ENCODE data around the gene GIT2. TPM values are rescaled to one million over a fixed set of nuclear protein-coding genes. Genes with fewer than 3 reads are reported as not detected.

Gene GIT2
- total and polyA plus RNA-seq, 7 donors = 10.8 to 29.7 (median 20.3) TPM

DNA sequence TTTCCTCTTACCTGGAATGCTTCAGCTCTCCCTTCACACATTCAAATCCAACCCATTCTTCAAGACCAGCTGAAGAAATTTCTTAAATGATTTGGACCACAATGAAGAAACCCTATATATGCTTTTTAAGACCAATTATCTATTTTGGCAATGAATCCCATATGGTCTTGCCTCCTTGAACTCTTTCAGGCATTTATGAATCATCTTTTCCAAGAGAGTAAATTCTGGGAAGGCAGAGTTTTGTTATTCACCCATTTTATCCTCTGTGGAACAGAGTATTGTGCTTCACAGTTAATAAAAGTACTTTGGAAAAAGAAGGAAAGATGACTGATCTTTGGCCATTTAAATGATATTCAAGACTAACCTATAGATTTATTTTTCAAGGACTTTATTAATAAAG lies 14.0 kb downstream of the GIT2 start:
- no peak for ATAC-seq

DNA sequence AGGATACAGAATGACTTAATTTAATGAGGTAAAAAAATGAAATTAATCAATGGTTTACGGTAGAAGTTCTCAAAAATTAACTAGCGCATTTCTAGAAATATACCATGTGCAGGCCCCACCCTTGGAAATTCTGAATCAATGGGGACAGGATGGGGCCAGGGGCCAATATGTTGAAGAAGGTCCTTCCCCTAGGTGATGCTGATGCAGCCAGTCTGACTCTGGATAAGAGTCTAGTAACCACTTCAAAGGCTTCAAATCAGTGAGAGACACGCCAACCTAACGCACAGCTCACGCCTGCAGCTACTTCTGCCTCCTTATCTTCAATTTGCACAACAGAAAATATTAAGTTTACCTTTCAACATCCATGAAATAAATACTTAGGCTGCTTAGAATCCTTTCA lies 14.9 kb downstream of the GIT2 start:
- WGBS, 3 donors = 95 to 97% (median 96%) methylated on average over 5 of the region's 5 CpGs
- Histone ChIP-seq H3K4me1 (no peaks in the 10 kb centered on the region), H3K9me3 (no peaks in the 10 kb centered on the region), H3K27me3 (ENCODE audit: insufficient read depth in 3 of 3, low read length in 2 of 3) (no peaks in the 10 kb centered on the region), H3K36me3 (ENCODE audit: insufficient read depth in 1 of 2, low read depth in 1 of 2) (peaks cover 0 to 100% of the 10 kb centered on the region in 2 donors), H3K27ac (no peak overlapping the region), H3K4me3 (no peak overlapping the region)
- intact Hi-C loops (cut with DNase I) = no loop called here
- TF ChIP-seq, protein P1, sequence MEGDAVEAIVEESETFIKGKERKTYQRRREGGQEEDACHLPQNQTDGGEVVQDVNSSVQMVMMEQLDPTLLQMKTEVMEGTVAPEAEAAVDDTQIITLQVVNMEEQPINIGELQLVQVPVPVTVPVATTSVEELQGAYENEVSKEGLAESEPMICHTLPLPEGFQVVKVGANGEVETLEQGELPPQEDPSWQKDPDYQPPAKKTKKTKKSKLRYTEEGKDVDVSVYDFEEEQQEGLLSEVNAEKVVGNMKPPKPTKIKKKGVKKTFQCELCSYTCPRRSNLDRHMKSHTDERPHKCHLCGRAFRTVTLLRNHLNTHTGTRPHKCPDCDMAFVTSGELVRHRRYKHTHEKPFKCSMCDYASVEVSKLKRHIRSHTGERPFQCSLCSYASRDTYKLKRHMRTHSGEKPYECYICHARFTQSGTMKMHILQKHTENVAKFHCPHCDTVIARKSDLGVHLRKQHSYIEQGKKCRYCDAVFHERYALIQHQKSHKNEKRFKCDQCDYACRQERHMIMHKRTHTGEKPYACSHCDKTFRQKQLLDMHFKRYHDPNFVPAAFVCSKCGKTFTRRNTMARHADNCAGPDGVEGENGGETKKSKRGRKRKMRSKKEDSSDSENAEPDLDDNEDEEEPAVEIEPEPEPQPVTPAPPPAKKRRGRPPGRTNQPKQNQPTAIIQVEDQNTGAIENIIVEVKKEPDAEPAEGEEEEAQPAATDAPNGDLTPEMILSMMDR (IDR thresholded peaks at IDR 0.05) = no peak
- DNase-seq = no peak
- no peak for ATAC-seq

More for the DNA sequence above, 14.0 kb downstream of the GIT2 start:
- no peak overlapping the region for H3K27ac ChIP-seq
- H3K36me3 ChIP-seq (ENCODE audit: insufficient read depth in 1 of 2, low read depth in 1 of 2) = peaks cover 0 to 99% of the 10 kb centered on the region in 2 donors
- intact Hi-C loops (cut with DNase I) = no loop called here
- TF ChIP-seq, protein P1 (IDR thresholded peaks at IDR 0.05) = no peak
- no peak for DNase-seq
- no peak overlapping the region for H3K4me3 ChIP-seq
- H3K4me1 ChIP-seq = no peaks in the 10 kb centered on the region
- no peaks in the 10 kb centered on the region for H3K27me3 ChIP-seq (ENCODE audit: insufficient read depth in 3 of 3, low read length in 2 of 3)
- H3K9me3 ChIP-seq = no peaks in the 10 kb centered on the region

DNA sequence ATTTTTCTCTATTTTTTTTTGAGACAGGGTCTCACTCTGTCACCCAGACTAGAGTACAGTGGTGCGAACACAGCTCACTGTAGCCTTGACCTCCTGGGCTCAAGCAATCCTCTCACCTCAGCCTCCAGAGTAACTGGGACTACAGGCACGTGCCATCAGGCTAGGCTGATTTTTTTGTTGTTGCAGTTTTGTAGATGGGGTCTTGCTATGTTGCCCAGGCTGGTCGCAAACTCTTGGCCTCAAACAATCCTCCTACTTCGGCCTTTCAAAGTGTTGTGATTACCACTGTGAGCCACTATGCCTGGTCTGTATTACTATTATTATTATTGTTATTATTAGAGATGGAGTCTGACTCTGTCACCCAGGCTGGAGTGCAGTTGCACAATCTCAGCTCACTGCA lies 23.3 kb downstream of the GIT2 start:
- DNase-seq = no peak
- WGBS, 3 donors = 96 to 97% (median 97%) methylated on average over 4 of the region's 4 CpGs
- Histone ChIP-seq H3K27ac (no peak overlapping the region), H3K4me1 (no peaks in the 10 kb centered on the region), H3K9me3 (no peaks in the 10 kb centered on the region), H3K4me3 (no peak overlapping the region), H3K36me3 (ENCODE audit: insufficient read depth in 1 of 2, low read depth in 1 of 2) (peaks cover 9 to 99% of the 10 kb centered on the region in 2 donors), H3K27me3 (ENCODE audit: insufficient read depth in 3 of 3, low read length in 2 of 3) (no peaks in the 10 kb centered on the region)
- no peak for ATAC-seq
- intact Hi-C loops (cut with DNase I) = no loop called here
- TF ChIP-seq, protein P1 (IDR thresholded peaks at IDR 0.05) = no peak

DNA sequence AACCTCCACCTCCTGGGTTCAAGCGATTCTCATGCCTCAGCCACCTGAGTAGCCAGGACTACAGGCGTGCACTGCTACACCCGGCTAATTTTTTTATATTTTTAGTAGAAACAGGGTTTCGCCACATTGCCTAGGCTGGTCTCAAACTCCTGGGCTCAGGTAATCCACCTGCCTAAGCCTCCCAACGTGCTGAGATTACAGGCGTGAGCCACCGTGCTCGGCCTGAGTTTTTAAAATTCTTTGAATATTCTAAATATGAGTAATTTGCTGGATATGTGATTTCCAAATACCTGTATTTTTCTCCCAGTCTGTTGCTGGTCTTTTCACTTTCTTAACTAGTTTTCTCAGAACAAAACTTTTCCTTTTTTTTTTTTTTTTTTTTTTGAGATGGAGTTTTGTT lies 27.4 kb downstream of the GIT2 start:
- intact Hi-C loops (cut with DNase I) = no loop called here
- Histone ChIP-seq H3K27me3 (ENCODE audit: insufficient read depth in 3 of 3, low read length in 2 of 3) (no peaks in the 10 kb centered on the region), H3K36me3 (ENCODE audit: insufficient read depth in 1 of 2, low read depth in 1 of 2) (peaks cover 9 to 89% of the 10 kb centered on the region in 2 donors), H3K4me1 (peaks cover 4% of the 10 kb centered on the region), H3K9me3 (no peaks in the 10 kb centered on the region), H3K27ac (no peak overlapping the region), H3K4me3 (no peak overlapping the region)
- DNase-seq (no peak), ATAC-seq (no peak)
- TF ChIP-seq, protein P1 (IDR thresholded peaks at IDR 0.05) = no peak
- 88 to 93% (median 91%) methylated on average over 8 of the region's 8 CpGs for WGBS, 3 donors

DNA sequence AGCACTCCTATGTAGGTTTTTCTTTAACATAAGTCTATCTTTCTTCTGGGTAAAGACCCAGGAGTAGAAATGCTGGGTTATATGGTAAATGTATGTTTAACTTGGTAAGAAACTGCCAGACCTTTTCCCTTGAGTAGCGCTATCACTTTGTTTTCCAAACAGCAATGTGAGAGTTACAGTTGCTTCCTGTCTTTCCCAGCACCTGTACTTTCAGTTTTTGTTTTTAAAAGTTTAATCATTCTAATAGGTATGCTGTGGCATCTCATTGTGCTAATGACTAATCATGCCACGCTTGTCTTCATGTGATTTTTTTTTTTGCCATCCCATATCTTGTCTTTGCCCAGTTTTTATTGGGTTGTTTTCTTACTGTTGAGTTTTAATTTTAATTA lies 28.1 kb downstream of the GIT2 start:
- TF ChIP-seq, protein P1 (IDR thresholded peaks at IDR 0.05) = no peak
- ATAC-seq (no peak), DNase-seq (no peak)
- Histone ChIP-seq H3K27ac (no peak overlapping the region), H3K9me3 (no peaks in the 10 kb centered on the region), H3K4me1 (peaks cover 10% of the 10 kb centered on the region), H3K27me3 (ENCODE audit: insufficient read depth in 3 of 3, low read length in 2 of 3) (no peaks in the 10 kb centered on the region), H3K4me3 (no peak overlapping the region), H3K36me3 (ENCODE audit: insufficient read depth in 1 of 2, low read depth in 1 of 2) (peaks cover 6 to 89% of the 10 kb centered on the region in 2 donors)
- WGBS, 3 donors = 76 to 89% (median 79%) methylated on average over 2 of the region's 2 CpGs
- intact Hi-C loops (cut with DNase I) = no loop called here
